Neural cell (in vitro differentiated cells): ENCODE data around the gene FOXQ1.
A peak's percentile ranks its signal among the peaks of the same experiment; 100 is the strongest.

ENCODE experiments used
- EZH2 ChIP-seq: fragments of 200-600, 300-800 bp; shearing (Covaris generic), sonication (generic); IDR thresholded peaks from 2 replicates; pipeline ENCODE4 v1.6.1; 2014; ENCODE audit warnings: antibody characterized with exemption, low read length, borderline replicate concordance, mild to moderate bottlenecking; ENCODE audit not compliant: insufficient read depth, poor library complexity, severe bottlenecking
- MXI1 ChIP-seq: fragments of 450-650 bp; conservative IDR thresholded peaks from 2 replicates; pipeline ENCODE4 v1.6.1; 2014; ENCODE audit warnings: antibody characterized with exemption, mild to moderate bottlenecking; ENCODE audit not compliant: poor library complexity, severe bottlenecking
- POLR2AphosphoS5 ChIP-seq: IDR thresholded peaks from 2 replicates; pipeline ENCODE4 v1.6.1; 2012
- RAD21 ChIP-seq: fragments of 450-650 bp; conservative IDR thresholded peaks from 2 replicates; pipeline ENCODE4 v1.6.1; 2014; ENCODE audit warnings: antibody characterized with exemption, mild to moderate bottlenecking, moderate library complexity
- TAF1 ChIP-seq: IDR thresholded peaks from 2 replicates; pipeline ENCODE4 v1.6.1; 2012; ENCODE audit warnings: low read depth
- TF ChIP-seq, protein P1 (sequence below): fragments of 450-650 bp; IDR thresholded peaks from 2 replicates; pipeline ENCODE4 v1.5.1; 2014; ENCODE audit warnings: antibody characterized with exemption, mild to moderate bottlenecking, moderate library complexity; ENCODE audit not compliant: poor library complexity, severe bottlenecking
- TF ChIP-seq, protein P2 (sequence below): IDR thresholded peaks from 2 replicates; pipeline ENCODE4 v1.6.1; 2012; ENCODE audit warnings: borderline replicate concordance

DNA sequence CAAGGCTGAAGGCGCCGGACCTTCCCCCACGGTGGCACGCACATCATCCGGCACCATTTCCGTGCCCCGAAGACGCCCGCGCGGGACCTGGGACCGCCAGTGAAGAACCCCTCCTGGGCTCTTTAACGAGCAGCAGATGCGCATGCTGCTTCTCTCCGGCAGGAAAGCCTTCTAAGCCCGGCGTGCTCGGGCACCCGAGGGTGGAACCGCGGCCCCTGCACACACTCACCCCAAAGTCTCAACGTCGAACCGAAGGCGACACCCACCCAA lies 240 bp downstream of the FOXQ1 start:
- TF ChIP-seq, protein P1, sequence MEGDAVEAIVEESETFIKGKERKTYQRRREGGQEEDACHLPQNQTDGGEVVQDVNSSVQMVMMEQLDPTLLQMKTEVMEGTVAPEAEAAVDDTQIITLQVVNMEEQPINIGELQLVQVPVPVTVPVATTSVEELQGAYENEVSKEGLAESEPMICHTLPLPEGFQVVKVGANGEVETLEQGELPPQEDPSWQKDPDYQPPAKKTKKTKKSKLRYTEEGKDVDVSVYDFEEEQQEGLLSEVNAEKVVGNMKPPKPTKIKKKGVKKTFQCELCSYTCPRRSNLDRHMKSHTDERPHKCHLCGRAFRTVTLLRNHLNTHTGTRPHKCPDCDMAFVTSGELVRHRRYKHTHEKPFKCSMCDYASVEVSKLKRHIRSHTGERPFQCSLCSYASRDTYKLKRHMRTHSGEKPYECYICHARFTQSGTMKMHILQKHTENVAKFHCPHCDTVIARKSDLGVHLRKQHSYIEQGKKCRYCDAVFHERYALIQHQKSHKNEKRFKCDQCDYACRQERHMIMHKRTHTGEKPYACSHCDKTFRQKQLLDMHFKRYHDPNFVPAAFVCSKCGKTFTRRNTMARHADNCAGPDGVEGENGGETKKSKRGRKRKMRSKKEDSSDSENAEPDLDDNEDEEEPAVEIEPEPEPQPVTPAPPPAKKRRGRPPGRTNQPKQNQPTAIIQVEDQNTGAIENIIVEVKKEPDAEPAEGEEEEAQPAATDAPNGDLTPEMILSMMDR, result no peak
- no peak for TF ChIP-seq POLR2AphosphoS5
- no peak for TF ChIP-seq MXI1
- TF ChIP-seq, protein P2, sequence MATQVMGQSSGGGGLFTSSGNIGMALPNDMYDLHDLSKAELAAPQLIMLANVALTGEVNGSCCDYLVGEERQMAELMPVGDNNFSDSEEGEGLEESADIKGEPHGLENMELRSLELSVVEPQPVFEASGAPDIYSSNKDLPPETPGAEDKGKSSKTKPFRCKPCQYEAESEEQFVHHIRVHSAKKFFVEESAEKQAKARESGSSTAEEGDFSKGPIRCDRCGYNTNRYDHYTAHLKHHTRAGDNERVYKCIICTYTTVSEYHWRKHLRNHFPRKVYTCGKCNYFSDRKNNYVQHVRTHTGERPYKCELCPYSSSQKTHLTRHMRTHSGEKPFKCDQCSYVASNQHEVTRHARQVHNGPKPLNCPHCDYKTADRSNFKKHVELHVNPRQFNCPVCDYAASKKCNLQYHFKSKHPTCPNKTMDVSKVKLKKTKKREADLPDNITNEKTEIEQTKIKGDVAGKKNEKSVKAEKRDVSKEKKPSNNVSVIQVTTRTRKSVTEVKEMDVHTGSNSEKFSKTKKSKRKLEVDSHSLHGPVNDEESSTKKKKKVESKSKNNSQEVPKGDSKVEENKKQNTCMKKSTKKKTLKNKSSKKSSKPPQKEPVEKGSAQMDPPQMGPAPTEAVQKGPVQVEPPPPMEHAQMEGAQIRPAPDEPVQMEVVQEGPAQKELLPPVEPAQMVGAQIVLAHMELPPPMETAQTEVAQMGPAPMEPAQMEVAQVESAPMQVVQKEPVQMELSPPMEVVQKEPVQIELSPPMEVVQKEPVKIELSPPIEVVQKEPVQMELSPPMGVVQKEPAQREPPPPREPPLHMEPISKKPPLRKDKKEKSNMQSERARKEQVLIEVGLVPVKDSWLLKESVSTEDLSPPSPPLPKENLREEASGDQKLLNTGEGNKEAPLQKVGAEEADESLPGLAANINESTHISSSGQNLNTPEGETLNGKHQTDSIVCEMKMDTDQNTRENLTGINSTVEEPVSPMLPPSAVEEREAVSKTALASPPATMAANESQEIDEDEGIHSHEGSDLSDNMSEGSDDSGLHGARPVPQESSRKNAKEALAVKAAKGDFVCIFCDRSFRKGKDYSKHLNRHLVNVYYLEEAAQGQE, result no peak
- peak; percentile 74 for TF ChIP-seq EZH2
- TF ChIP-seq RAD21, result no peak
- TF ChIP-seq TAF1, result no peak
